Activated naive CD4-positive, alpha-beta T cell treated with anti-CD3 and anti-CD28 coated beads, Interleukin-2, amount 10 ng/mL, durations not matched to agents 7 days and 5 days (primary cell): ENCODE measurements around the gene SPAG7.

Source experiments
- CTCF ChIA-PET: fragments of 350-600 bp; sonication (Branson Sonifier 250); formaldehyde crosslinking; loops from one replicate; lab custom pipeline; 2021; ENCODE audit warnings: antibody characterized with exemption; lab: Charles Lee
- DNase-seq: peaks from one replicate; pipeline ENCODE4 v3.0.0-alpha.2; 2020
- H3K27ac Mint-ChIP-seq: one replicate; pipeline ENCODE4 v1.8.0; 2021; ENCODE audit warnings: mild to moderate bottlenecking, moderate library complexity, mixed read lengths
- H3K27me3 Mint-ChIP-seq: one replicate; pipeline ENCODE4 v1.8.0; 2021; ENCODE audit warnings: mild to moderate bottlenecking, mixed read lengths
- H3K36me3 Mint-ChIP-seq: one replicate; pipeline ENCODE4 v1.8.0; 2021; ENCODE audit warnings: mixed read lengths
- H3K4me1 Mint-ChIP-seq: one replicate; pipeline ENCODE4 v1.8.0; 2021; ENCODE audit warnings: mixed read lengths
- H3K4me3 Mint-ChIP-seq: one replicate; pipeline ENCODE4 v1.8.0; 2021; ENCODE audit warnings: mild to moderate bottlenecking, moderate library complexity, mixed read lengths
- H3K9me3 Mint-ChIP-seq: one replicate; pipeline ENCODE4 v1.8.0; 2021; ENCODE audit warnings: mixed read lengths

The SPAG7 gene

GRCh38 chr17:4944163-4944553 lies 23.5 kb downstream of the SPAG7 start:
- H3K27ac Mint-ChIP-seq = peak overlapping the region; percentile 98
- H3K4me1 Mint-ChIP-seq = peaks cover 47% of the 10 kb centered on the region
- DNase-seq = peak; percentile 79
- CTCF ChIA-PET = interaction anchor here (0.8 kb wide), 1 partner anchor 56 kb away, joined by 3 read pairs; no protein-coding TSS in a partner anchor
- peaks cover 71% of the 10 kb centered on the region for H3K36me3 Mint-ChIP-seq
- peaks cover 4% of the 10 kb centered on the region for H3K27me3 Mint-ChIP-seq
- H3K9me3 Mint-ChIP-seq = no peaks in the 10 kb centered on the region
- peak overlapping the region; percentile 92 for H3K4me3 Mint-ChIP-seq

GRCh38 chr17:4942760-4943508 lies 24.7 kb downstream of the SPAG7 start:
- peaks cover 4% of the 10 kb centered on the region for H3K27me3 Mint-ChIP-seq
- H3K9me3 Mint-ChIP-seq = no peaks in the 10 kb centered on the region
- H3K4me1 Mint-ChIP-seq = peaks cover 59% of the 10 kb centered on the region
- no peak for DNase-seq
- peak overlapping the region; percentile 98 for H3K27ac Mint-ChIP-seq
- CTCF ChIA-PET = interaction anchor here (1.0 kb wide), 1 partner anchor 30 kb away, joined by 4 read pairs; no protein-coding TSS in a partner anchor
- peaks cover 80% of the 10 kb centered on the region for H3K36me3 Mint-ChIP-seq
- H3K4me3 Mint-ChIP-seq = peak overlapping the region; percentile 92

GRCh38 chr17:4941319-4941610 lies 26.4 kb downstream of the SPAG7 start:
- no peak for DNase-seq
- peaks cover 67% of the 10 kb centered on the region for H3K4me1 Mint-ChIP-seq
- no peaks in the 10 kb centered on the region for H3K9me3 Mint-ChIP-seq
- H3K27me3 Mint-ChIP-seq = peaks cover 4% of the 10 kb centered on the region
- H3K27ac Mint-ChIP-seq = peak overlapping the region; percentile 98
- H3K36me3 Mint-ChIP-seq = peaks cover 82% of the 10 kb centered on the region
- CTCF ChIA-PET = no interaction called here
- peak overlapping the region; percentile 92 for H3K4me3 Mint-ChIP-seq

GRCh38 chr17:4940555-4941318 lies 26.9 kb downstream of the SPAG7 start:
- CTCF ChIA-PET = interaction anchor here (0.6 to 2.6 kb wide), 4 partner anchors 25 to 40 kb away, joined by 3 to 15 read pairs (median 6); partner anchors contain the start of gene SPAG7
- DNase-seq = peak; percentile 71
- Mint-ChIP-seq H3K36me3 (peaks cover 80% of the 10 kb centered on the region), H3K9me3 (no peaks in the 10 kb centered on the region), H3K27ac (peak overlapping the region; percentile 98), H3K4me3 (peak overlapping the region; percentile 92), H3K27me3 (peaks cover 4% of the 10 kb centered on the region), H3K4me1 (peaks cover 68% of the 10 kb centered on the region)

- Mint-ChIP-seq H3K27ac (peak within 1 kb of the TSS; percentile 98), H3K4me1 (peaks cover 60% of the 10 kb centered on the region), H3K27me3 (peaks cover 4% of the 10 kb centered on the region), H3K36me3 (peaks cover 73% of the 10 kb centered on the region), H3K4me3 (peak within 1 kb of the TSS; percentile 92), H3K9me3 (no peaks in the 10 kb centered on the region)
- CTCF ChIA-PET = interaction anchor here (1.0 to 2.6 kb wide), 4 partner anchors 26 to 47 kb away, joined by 3 to 15 read pairs (median 6); partner anchors contain the start of genes CAMTA2 and SPAG7
- DNase-seq = peak; percentile 98
These were observed 27.6 kb downstream of the SPAG7 start, which contains the start of the genes RNF167 and SLC25A11 for GRCh38 chr17:4939796-4940554. RNF167 (plus strand) TSS chr17:4940268; CDS start chr17:4940910, 642 bp downstream. SLC25A11 (minus strand) TSS chr17:4940046; CDS start chr17:4939910, 136 bp downstream.

GRCh38 chr17:4939546-4939795 lies 28.1 kb downstream of the SPAG7 start:
- Mint-ChIP-seq H3K4me3 (peak overlapping the region; percentile 92), H3K4me1 (peaks cover 58% of the 10 kb centered on the region), H3K27me3 (peaks cover 5% of the 10 kb centered on the region), H3K27ac (peak overlapping the region; percentile 98), H3K36me3 (peaks cover 68% of the 10 kb centered on the region), H3K9me3 (no peaks in the 10 kb centered on the region)
- CTCF ChIA-PET = interaction anchor here (1.0 to 2.6 kb wide), 4 partner anchors 26 to 48 kb away, joined by 3 to 15 read pairs (median 6); partner anchors contain the start of genes CAMTA2 and SPAG7
- no peak for DNase-seq

- H3K27me3 Mint-ChIP-seq = peaks cover 10% of the 10 kb centered on the region
- no peaks in the 10 kb centered on the region for H3K9me3 Mint-ChIP-seq
- peak overlapping the region; percentile 92 for H3K4me3 Mint-ChIP-seq
- CTCF ChIA-PET = interaction anchor here (1.0 to 2.6 kb wide), 3 partner anchors 29 to 48 kb away, joined by 3 to 15 read pairs (median 9); partner anchors contain the start of genes CAMTA2 and SPAG7
- peaks cover 58% of the 10 kb centered on the region for H3K4me1 Mint-ChIP-seq
- peaks cover 64% of the 10 kb centered on the region for H3K36me3 Mint-ChIP-seq
- DNase-seq = no peak
- H3K27ac Mint-ChIP-seq = peak overlapping the region; percentile 98
These were observed 28.7 kb downstream of the SPAG7 start for GRCh38 chr17:4938688-4939545.

- no peak for DNase-seq
- Mint-ChIP-seq H3K27me3 (peaks cover 12% of the 10 kb centered on the region), H3K9me3 (no peaks in the 10 kb centered on the region), H3K4me1 (peaks cover 57% of the 10 kb centered on the region), H3K4me3 (peak overlapping the region; percentile 92), H3K27ac (peak overlapping the region; percentile 79), H3K36me3 (peaks cover 63% of the 10 kb centered on the region)
- CTCF ChIA-PET = interaction anchor here (2.6 kb wide), 2 partner anchors 29 kb away, joined by 9 to 15 read pairs; partner anchors contain the start of gene SPAG7
These were observed 29.5 kb downstream of the SPAG7 start for GRCh38 chr17:4938069-4938491.

- Mint-ChIP-seq H3K36me3 (peaks cover 57% of the 10 kb centered on the region), H3K4me3 (no peak overlapping the region), H3K27me3 (peaks cover 12% of the 10 kb centered on the region), H3K27ac (no peak overlapping the region), H3K9me3 (no peaks in the 10 kb centered on the region), H3K4me1 (peaks cover 51% of the 10 kb centered on the region)
- CTCF ChIA-PET = no interaction called here
- no peak for DNase-seq
These were observed 30.1 kb downstream of the SPAG7 start for GRCh38 chr17:4937553-4937952.

- Mint-ChIP-seq H3K4me1 (peaks cover 41% of the 10 kb centered on the region), H3K27me3 (peaks cover 12% of the 10 kb centered on the region), H3K27ac (peak overlapping the region; percentile 21), H3K9me3 (no peaks in the 10 kb centered on the region), H3K36me3 (peaks cover 47% of the 10 kb centered on the region), H3K4me3 (no peak overlapping the region)
- DNase-seq = no peak
- CTCF ChIA-PET = interaction anchor here (1.0 to 1.3 kb wide), 2 partner anchors 28 to 33 kb away, joined by 4 to 5 read pairs; partner anchors contain the start of gene CHRNE
These were observed 31.2 kb downstream of the SPAG7 start for GRCh38 chr17:4936436-4936835.

- Mint-ChIP-seq H3K9me3 (no peaks in the 10 kb centered on the region), H3K27me3 (peaks cover 12% of the 10 kb centered on the region), H3K36me3 (peaks cover 45% of the 10 kb centered on the region), H3K4me3 (no peak overlapping the region), H3K4me1 (peaks cover 41% of the 10 kb centered on the region), H3K27ac (no peak overlapping the region)
- CTCF ChIA-PET = interaction anchor here (1.0 kb wide), 1 partner anchor 33 kb away, joined by 4 read pairs; the partner anchor contains the start of gene CHRNE
- no peak for DNase-seq
These were observed 32.0 kb downstream of the SPAG7 start for GRCh38 chr17:4935650-4936049.

GRCh38 chr17:4934173-4934979 lies 33.2 kb downstream of the SPAG7 start:
- peak overlapping the region; percentile 73 for H3K27ac Mint-ChIP-seq
- CTCF ChIA-PET = interaction anchor here (0.7 to 1.2 kb wide), 2 partner anchors 22 to 25 kb away, joined by 4 read pairs; no protein-coding TSS in a partner anchor
- H3K36me3 Mint-ChIP-seq = peaks cover 43% of the 10 kb centered on the region
- H3K9me3 Mint-ChIP-seq = no peaks in the 10 kb centered on the region
- H3K4me3 Mint-ChIP-seq = no peak overlapping the region
- peaks cover 8% of the 10 kb centered on the region for H3K27me3 Mint-ChIP-seq
- peaks cover 41% of the 10 kb centered on the region for H3K4me1 Mint-ChIP-seq
- no peak for DNase-seq
